Astrocyte of the hippocampus (primary cell): Measurements from ENCODE around the gene TMEM87A.
"Not testable (repeated sequence)": the region's sequence is repeated elsewhere in the genome, so short reads cannot be mapped to it uniquely, and the experiment has no call there.

Experiments
- DNase-seq: peaks from one replicate; pipeline ENCODE4 v3.0.0; 2011; ENCODE audit warnings: low read depth, low spot score

TMEM87A gene, protein sequence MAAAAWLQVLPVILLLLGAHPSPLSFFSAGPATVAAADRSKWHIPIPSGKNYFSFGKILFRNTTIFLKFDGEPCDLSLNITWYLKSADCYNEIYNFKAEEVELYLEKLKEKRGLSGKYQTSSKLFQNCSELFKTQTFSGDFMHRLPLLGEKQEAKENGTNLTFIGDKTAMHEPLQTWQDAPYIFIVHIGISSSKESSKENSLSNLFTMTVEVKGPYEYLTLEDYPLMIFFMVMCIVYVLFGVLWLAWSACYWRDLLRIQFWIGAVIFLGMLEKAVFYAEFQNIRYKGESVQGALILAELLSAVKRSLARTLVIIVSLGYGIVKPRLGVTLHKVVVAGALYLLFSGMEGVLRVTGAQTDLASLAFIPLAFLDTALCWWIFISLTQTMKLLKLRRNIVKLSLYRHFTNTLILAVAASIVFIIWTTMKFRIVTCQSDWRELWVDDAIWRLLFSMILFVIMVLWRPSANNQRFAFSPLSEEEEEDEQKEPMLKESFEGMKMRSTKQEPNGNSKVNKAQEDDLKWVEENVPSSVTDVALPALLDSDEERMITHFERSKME

DNA sequence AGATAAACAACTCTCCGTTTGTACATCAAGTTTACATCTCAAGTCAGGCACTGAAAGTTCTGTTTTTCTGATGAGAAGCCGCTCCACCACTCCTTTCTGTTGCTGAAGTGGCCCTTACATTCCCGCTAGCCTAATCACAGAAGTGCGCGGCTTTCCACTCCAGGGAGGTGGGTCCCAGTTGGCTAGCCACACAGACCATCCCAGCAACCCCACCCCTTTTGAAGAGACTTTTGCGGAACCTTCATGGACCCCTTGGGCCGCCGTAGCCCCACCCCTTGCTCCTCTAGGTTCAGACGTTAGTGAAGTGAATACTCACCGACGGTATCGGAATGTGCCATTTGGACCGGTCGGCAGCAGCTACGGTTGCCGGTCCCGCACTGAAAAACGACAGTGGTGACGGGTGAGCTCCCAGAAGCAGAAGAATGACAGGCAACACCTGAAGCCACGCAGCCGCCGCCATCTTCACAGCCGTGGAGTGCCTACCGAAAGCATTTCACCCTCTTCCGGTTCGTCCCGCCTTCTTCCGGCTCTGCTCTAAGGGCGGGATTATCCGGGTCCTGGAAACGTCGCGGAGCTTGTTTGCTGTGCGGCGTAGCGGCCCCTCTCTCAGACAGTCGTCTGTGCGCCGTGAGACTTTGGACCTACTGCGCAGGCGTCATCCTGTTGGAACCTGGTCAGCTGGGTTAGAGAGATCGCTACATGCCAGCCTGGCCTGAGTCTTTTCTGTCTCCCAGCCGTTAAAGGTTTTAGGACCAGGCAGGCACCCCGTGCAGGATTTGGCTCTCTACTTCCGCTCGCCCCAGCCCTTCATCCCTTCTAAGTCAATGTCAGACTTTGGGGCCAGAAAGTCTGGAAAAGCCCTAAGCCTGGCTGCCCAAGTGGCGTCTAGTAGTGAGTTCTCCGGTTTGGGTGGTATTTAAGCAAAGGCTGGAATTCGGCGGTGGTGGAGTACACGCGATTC lies at the start of gene TMEM87A, which contains the start of gene GANC:
Gene TMEM87A (minus strand): TSS at position 495 of the 961 bp plus-strand sequence. CDS start 35 bp downstream, at position 460.
Gene GANC (plus strand): TSS at position 263 of the 961 bp plus-strand sequence. CDS start 1,281 bp downstream, outside the sequence.
- DNase-seq, result peak; percentile 99

DNA sequence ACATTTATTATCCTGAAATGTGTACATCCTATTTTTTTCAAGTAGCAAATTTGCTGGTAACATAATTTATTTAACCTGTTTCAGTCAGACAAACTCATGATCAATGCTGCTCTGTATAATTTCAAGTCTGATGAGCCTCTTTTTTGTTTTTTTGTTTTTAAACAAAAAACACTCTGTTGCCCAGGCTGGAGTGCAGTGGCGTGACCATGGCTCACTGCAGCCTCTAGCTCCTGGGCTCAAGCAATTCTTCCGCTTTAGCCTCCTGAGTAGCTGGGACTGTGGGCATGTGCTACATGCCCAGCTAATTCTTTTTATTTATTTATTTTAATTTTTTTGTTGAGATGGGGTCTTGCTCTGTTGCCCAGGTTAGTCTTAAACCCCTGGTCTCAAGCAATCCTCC lies 46.0 kb upstream of the TMEM87A start:
- DNase-seq, result no peak

DNA sequence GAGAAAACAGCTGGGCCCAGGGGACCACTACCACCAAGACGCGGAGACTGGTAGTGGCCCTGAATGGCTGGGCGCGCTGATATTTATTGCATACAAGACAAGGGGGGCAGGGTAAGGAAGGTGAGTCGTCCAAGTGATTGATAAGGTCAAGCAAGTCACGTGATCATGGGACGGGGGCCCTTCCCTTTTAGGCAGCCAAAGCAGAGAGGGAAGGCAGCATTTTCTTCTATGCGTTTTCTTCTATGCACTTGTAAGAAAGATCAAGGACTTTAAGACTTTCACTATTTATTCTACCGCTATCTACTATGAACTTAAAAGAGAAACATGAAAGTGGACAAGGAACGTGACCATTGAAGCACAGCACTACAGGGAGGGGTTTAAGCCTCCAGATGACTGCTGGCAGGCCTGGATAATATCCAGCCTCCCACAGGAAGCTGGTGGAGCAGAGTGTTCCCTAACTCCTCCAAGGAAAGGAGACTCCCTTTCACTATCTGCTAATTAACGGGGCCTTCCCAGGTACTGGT lies 43.1 kb upstream of the TMEM87A start:
- DNase-seq, result not testable (repeated sequence)

DNA sequence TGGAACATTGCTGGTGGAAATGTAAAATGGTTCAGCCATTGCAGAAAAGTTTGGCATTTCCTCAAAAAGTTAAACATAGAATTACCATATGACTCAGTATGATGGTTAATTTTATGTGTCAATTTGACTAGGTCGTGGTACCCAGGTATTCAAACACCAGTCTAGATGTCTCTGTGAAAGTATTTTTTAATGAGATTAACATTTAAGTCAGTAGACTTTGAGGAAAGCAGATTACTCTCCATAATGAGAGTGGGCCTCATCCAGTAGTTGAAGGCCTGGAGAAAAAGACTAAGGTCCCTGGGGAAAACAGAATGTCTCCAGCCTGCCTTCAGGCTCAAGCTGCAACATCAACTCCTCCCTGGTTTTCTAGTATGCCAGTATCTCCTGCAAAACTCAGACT lies 42.3 kb upstream of the TMEM87A start:
- no peak for DNase-seq

DNA sequence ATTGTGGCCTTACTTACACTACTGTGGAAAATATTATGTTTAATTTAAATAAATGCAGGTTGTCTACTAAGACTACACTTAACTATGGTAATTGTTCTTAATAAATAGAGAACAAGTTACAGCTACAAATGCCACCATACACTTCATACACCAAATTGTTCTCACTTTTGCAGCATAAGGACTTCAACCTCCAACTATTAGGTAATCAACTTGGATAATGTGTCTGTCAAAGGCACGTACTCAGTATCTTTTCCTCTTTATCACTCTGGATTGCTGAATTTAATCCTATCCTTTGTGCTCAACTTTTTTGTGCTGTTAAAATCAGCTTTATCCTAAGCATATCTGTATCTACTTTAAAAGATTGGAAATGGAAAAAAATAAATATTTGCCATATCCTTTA lies 41.6 kb upstream of the TMEM87A start:
- DNase-seq, result no peak

DNA sequence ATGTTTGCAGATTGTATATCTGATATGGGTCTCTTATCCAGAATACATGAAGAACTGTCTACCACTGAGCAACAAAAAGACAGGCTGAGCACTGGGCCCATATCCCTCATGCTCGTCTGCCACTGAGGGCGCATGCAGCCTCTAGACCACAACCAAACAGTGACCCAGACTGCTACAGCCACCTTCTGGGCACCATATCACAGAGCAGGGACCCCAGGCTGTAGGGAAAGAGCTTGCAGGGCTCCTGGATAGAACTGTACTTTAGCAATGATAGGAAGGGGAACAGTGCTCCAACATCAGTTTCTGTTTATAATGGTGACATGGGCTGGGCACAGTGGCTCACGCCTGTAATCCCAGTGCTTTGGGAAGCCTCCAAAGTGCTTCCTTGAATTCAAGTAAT lies 40.2 kb upstream of the TMEM87A start:
- DNase-seq, result no peak

DNA sequence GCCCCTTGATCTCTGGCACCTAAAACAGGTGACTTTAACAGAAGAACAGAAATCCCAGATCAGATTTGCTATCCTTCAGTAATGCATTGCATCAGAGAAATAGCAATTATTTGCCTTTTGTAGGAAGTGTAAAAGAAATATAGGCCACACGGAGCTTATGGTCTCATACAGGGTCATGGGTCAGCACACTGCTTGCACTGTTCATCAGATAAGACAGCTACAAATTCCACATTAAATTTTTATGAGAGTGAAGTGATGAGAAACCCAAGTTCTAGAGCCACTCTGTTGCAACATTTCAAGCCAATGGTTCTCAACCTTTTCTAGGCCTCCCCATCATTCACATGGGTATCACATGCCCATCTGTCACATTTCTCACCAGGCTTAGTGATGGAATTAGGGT lies 33.4 kb upstream of the TMEM87A start:
- no peak for DNase-seq

DNA sequence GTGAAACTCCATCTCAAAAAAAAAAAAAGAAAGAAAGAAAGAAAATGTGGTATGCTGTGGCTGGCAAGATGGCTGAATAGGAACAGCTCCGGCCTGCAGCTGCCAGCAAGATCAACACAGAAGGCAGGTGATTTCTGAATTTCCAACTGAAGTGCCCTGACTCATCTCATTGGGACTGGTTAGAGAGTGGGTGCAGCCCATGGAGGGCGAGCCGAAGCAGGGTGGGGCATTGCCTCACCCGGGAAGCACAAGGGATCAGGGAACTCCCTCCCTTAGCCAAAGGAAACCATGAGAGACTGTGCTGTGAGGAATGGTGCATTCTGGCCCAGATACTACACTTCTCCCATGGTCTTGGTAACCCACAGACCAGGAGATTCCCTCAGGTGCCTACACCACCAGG lies 27.8 kb upstream of the TMEM87A start:
- not testable (repeated sequence) for DNase-seq

DNA sequence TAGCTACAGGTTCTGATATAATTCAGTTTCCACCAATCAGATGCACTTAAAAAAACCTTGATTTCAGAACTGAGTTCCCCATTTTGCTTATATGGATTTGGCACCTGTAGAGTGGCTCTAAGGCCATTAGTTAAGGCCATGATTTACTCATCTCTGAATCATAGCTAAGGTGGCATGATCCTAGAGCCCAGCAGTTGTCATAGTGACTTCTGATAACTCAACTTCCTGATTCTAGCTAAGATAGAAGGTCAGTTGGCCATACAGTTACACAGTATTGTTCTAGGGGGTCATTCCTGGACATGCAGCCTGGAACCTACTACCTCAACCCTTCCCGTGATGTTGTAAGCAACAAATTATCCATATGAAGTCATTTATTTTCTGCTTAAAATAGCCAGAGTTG lies 15.9 kb upstream of the TMEM87A start:
- no peak for DNase-seq

DNA sequence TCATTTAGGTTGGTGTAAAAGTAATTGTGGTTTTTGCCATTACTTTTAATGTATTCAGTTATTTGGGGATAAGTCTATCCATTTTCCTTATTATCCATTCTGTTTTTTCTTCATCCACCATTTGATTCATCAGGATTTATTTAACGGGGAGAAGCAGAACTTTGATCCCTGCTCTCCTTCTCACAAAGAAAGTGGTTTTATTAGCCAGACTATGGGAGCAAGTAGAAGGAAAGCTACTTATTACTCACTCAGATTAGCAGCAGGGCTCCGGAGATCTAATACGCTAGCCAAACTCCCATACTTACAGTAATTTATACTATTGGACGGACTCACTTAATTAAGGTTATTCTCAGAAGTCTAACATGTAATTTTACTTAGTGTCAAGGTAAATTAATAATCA lies 14.7 kb upstream of the TMEM87A start:
- no peak for DNase-seq

DNA sequence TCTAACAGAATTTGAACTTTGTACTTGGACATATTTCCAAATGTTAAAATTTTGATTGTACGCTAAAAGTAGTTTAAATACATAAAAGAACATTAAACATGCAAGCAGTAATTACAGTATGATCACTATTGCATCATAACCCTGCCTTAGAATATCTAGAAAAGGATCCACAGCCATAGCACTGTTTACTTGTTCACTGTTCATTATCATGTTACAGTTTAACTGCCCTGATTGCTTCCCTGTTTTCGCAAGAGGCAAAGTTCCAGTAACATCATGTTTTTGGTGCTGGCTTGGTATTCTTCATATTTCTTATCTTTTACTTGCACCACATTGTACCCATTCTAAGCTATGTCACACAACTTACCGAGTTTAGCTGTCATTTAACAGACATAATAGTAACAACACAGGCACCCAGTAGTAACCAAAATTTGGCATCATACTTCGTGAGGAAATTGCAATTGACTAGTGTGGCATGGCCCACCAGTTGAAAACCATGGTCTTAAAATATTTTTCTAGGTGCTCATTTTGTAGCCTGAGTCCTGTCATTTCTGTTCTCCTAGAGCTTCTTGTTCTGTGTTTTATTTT lies 13.3 kb upstream of the TMEM87A start:
- DNase-seq, result no peak

DNA sequence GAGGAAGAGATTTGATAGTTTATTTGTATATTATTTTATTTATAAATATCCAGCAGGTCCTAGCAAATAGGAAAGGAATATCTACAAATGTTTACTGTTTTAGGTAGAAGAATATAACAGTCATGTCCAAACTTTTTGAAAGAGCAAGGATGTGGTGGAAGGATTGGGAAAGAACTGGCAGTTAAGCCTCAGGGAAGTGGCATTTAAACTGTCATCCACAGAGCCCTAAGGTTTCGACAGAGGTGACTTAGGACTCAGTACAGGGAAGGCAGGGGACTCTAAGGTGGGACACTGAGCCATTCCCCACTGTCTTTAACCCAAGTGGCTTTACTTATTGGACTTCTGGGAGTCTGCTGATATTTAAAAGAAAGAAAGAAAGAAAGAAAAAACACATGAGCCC lies 11.8 kb upstream of the TMEM87A start:
- DNase-seq, result no peak

DNA sequence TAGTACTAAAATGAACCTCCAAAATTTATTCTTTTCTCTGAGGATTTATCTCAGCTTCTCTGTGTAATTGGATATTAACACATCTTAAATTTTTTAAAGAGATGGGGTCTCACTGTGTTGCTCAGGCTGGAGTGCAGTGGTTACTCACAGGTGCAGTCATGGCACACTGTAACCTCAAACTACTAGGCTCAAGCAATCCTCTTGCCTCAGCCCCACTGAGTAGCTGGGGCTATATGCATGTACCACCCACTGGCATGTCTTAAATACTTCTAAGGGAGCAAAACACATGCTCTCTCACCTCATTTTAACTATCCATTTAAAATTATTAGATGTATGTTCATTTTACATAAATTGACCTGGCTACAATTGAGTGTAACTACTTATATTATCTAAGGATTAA lies 11.3 kb upstream of the TMEM87A start:
- DNase-seq, result no peak

DNA sequence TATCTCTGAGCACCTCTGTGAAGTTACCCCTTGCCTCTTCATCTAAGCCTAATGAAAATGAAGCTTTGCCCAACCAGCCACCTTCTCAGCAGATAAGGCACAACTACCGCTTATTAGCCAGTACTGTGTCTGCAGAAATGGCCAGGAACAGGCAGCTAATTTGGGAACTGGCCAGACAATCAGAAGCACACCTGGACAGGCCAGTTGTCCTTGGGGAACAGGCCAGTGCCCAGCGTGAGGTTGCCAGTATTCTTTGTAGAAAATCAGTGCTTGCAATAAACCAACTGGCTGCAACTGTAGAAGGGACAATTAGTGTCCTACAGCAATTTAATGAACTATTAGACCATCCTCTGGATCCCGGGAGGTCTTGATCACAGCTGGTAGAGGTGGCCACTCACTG lies 10.4 kb upstream of the TMEM87A start:
- no peak for DNase-seq

DNA sequence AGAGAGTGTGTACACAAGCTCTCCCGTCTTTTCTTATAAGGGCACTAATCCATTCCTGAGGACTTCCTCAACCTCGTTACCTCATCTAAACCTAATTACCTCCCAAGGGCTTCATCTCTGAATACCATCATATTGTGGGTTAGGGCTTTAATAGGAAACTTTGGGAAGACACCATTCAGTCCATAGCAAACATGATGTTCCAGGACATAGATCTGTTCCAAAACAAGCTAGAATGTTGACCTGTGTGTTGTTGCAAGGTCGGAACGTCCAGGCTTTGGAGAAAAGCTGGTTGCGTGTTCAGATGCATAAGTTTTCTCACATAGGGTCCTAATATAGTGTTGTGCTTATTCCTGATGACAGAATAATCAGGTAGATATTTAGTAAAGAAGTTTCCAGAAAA lies 9.7 kb upstream of the TMEM87A start:
- DNase-seq, result no peak

DNA sequence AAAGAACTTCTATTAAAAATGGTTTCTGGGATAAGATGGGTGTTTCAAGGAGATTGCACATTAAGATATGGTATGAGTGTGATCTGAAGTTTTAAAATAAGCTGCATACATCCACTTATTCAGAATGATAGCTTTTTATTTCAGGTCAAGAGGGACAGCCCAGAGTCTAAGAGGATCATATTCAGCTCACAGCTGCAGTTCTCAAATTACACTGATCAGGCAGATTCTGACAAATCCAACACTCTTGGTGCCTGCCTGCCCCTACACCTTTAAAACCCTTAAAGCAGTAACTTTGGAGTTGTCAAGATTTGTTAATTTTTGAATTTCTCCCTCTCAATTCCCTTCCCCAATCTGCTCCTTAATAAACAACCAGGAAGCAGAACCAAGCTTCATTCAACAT lies 9.1 kb upstream of the TMEM87A start:
- no peak for DNase-seq

DNA sequence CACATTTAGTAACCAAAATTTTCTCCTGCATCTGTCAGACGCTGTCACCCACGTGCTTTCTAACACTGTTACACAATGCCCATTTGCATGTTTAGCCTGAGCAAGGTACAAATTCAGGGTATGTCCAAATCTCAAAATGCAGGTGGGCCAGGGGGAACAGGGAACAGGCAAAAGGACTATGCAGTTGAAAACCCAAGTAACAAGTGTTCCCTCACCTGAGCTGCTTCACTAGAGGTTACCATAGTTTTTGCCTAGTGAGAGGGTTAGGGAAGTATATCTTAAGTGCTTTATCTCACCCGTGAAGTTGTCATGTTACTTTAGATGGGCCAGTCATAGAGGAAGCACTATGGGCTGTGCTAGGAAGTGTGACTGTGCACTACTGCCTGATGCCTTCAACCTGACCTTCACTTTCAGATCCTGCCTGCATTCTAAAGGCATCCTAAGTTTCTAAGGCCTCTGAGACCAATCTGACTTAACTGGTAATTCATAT lies 6.0 kb upstream of the TMEM87A start:
- no peak for DNase-seq

DNA sequence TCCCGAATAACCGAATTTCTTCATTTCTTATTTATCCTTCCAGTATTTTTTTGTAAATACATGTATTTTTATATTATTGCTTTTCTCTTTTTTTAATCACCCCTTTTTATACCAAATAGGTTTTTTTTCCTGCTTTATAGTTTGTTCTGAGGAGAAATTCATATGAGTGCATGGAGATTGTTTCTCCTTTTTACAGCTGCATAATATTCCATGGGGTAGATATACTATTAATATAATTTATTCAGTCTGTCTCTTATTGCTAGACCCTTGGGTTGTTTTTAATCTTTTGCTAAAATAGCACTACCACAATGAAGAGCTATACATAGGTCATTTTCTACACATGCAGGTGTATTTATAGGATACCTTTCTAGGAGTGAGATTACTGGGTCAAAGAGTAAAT lies 3.5 kb upstream of the TMEM87A start:
- no peak for DNase-seq

DNA sequence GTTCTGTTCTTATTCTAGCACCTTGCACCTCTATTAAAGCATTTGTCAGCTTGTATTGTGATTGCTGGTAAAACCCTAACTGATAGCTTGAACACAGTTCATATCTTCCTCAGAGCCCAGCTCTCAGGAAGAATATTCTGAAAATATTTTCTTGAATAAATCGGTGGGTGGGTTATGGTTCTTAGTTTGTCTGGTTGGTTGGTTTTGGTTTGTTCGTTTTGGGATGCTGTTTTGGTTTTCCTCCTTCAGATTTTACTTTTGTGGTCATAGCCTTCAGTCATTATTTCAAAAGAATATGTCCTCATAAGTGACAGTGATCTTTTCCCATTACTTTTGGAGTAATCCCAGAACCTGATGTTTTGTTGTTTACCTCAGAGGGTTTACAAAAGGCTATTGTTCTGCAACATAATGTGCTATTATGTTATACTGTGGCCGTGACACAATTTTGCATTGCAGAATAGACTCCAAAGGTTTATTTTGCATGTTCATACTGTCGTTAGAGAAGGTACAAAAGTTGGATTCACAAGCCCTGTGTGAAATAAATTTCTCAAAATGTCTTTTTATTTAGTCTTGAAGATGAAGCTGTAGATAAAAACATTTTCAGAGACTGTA lies 2.7 kb upstream of the TMEM87A start:
- peak; percentile 10 for DNase-seq

DNA sequence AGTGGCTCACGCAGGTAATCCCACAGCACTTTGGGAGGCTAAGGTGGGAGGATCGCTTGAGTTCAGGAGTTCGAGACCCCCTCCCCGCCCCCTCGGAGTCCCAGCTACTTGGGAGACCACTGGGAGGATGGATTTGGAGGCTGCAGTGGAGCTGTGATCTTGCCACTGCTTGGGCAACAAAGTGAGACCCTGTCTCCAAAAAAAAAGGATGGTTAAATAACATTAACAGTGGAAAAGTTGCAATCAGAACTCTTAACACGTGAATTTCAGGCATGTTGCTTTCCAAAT lies 1.4 kb upstream of the TMEM87A start:
- no peak for DNase-seq
